Stimulated activated naive CD8-positive, alpha-beta T cell treated with anti-CD3 and anti-CD28 coated beads, Interleukin-15, amount 100 ng/mL, for 72 hours (primary cell): Measurements from ENCODE around the gene KIF16B.
"Not testable (repeated sequence)": the region's sequence is repeated elsewhere in the genome, so short reads cannot be mapped to it uniquely, and the experiment has no call there.

Source experiments
- ATAC-seq: fragments of 150-1000 bp; cut with Tn5 transposase; 2 replicates; pipeline ENCODE4 v1.10.0; 2021; ENCODE audit warnings: mild to moderate bottlenecking, moderate library complexity
- DNase-seq, 2 donors: peaks; one replicate each; pipeline ENCODE4 v3.0.0; 2021 to 2022
- H3K27ac Mint-ChIP-seq, 2 donors: one replicate each; pipeline ENCODE4 v1.8.0; 2022; ENCODE audit warnings: mild to moderate bottlenecking in 2 of 2, mixed read lengths in 2 of 2, moderate library complexity in 2 of 2
- H3K27me3 Mint-ChIP-seq: one replicate; pipeline ENCODE4 v1.8.0; 2022; ENCODE audit warnings: mixed read lengths
- H3K4me1 Mint-ChIP-seq: one replicate; pipeline ENCODE4 v1.8.0; 2022; ENCODE audit warnings: mild to moderate bottlenecking, mixed read lengths
- H3K4me3 Mint-ChIP-seq, 2 donors: one replicate each; pipeline ENCODE4 v1.8.0; 2022; ENCODE audit warnings: mild to moderate bottlenecking in 2 of 2, mixed read lengths in 2 of 2, moderate library complexity in 1 of 2
- H3K9me3 Mint-ChIP-seq, 2 donors: one replicate each; pipeline ENCODE4 v1.8.0; 2022; ENCODE audit warnings: mixed read lengths in 2 of 2

The KIF16B gene

GRCh38 chr20:16526433-16527380, 46.5 kb downstream of the KIF16B start:
- Mint-ChIP-seq H3K27ac (no peak overlapping the region), H3K27me3 (no peaks in the 10 kb centered on the region), H3K9me3 (peaks cover 0 to 5% of the 10 kb centered on the region in 2 donors), H3K4me3 (no peak overlapping the region), H3K4me1 (no peaks in the 10 kb centered on the region)
- no peak for ATAC-seq
- DNase-seq, result no peak

GRCh38 chr20:16522651-16523050, 50.6 kb downstream of the KIF16B start:
- not testable (repeated sequence) for DNase-seq, H3K27ac Mint-ChIP-seq, H3K4me1 Mint-ChIP-seq, H3K27me3 Mint-ChIP-seq, ATAC-seq, H3K9me3 Mint-ChIP-seq, H3K4me3 Mint-ChIP-seq

GRCh38 chr20:16520154-16520553, 53.1 kb downstream of the KIF16B start:
- no peaks in the 10 kb centered on the region for H3K4me1 Mint-ChIP-seq
- H3K27me3 Mint-ChIP-seq, result no peaks in the 10 kb centered on the region
- ATAC-seq (no peak), DNase-seq (no peak)
- H3K9me3 Mint-ChIP-seq, result no peaks in the 10 kb centered on the region
- H3K27ac Mint-ChIP-seq, result no peak overlapping the region
- H3K4me3 Mint-ChIP-seq, result no peak overlapping the region

GRCh38 chr20:16519673-16520072, 53.6 kb downstream of the KIF16B start:
- H3K4me1 Mint-ChIP-seq, H3K4me3 Mint-ChIP-seq, DNase-seq, H3K9me3 Mint-ChIP-seq, ATAC-seq, H3K27me3 Mint-ChIP-seq: not testable (repeated sequence)
- H3K27ac Mint-ChIP-seq, result peak overlapping the region in 1 of 2 donors; percentile 34

GRCh38 chr20:16518784-16519084, 54.5 kb downstream of the KIF16B start:
- Mint-ChIP-seq H3K4me3 (no peak overlapping the region), H3K4me1 (no peaks in the 10 kb centered on the region), H3K9me3 (no peaks in the 10 kb centered on the region), H3K27me3 (no peaks in the 10 kb centered on the region), H3K27ac (no peak overlapping the region)
- no peak for ATAC-seq
- no peak for DNase-seq

GRCh38 chr20:16517946-16518783, 55.1 kb downstream of the KIF16B start:
- Mint-ChIP-seq H3K4me3 (no peak overlapping the region), H3K27me3 (no peaks in the 10 kb centered on the region), H3K9me3 (no peaks in the 10 kb centered on the region), H3K27ac (no peak overlapping the region), H3K4me1 (no peaks in the 10 kb centered on the region)
- no peak for ATAC-seq
- DNase-seq, result peak in 1 of 2 donors; percentile 18

- Mint-ChIP-seq H3K27ac (no peak overlapping the region), H3K4me1 (no peaks in the 10 kb centered on the region), H3K27me3 (no peaks in the 10 kb centered on the region), H3K4me3 (no peak overlapping the region), H3K9me3 (no peaks in the 10 kb centered on the region)
- ATAC-seq (no peak), DNase-seq (no peak)
Measured at GRCh38 chr20:16516794-16517193, 56.5 kb downstream of the KIF16B start.

- no peak for DNase-seq
- Mint-ChIP-seq H3K27ac (no peak overlapping the region), H3K4me1 (no peaks in the 10 kb centered on the region), H3K9me3 (no peaks in the 10 kb centered on the region), H3K4me3 (no peak overlapping the region), H3K27me3 (no peaks in the 10 kb centered on the region)
- no peak for ATAC-seq
Measured at GRCh38 chr20:16515046-16515445, 58.2 kb downstream of the KIF16B start.

- ATAC-seq, result no peak
- Mint-ChIP-seq H3K9me3 (no peaks in the 10 kb centered on the region), H3K27ac (no peak overlapping the region), H3K27me3 (no peaks in the 10 kb centered on the region), H3K4me3 (no peak overlapping the region), H3K4me1 (no peaks in the 10 kb centered on the region)
- no peak for DNase-seq
Measured at GRCh38 chr20:16514140-16514539, 59.1 kb downstream of the KIF16B start.

GRCh38 chr20:16505894-16506293, 67.4 kb downstream of the KIF16B start:
- no peak for DNase-seq
- Mint-ChIP-seq H3K4me3 (no peak overlapping the region), H3K27me3 (no peaks in the 10 kb centered on the region), H3K9me3 (no peaks in the 10 kb centered on the region), H3K27ac (no peak overlapping the region), H3K4me1 (peaks cover 5% of the 10 kb centered on the region)
- ATAC-seq, result no peak

- DNase-seq (no peak), ATAC-seq (no peak)
- Mint-ChIP-seq H3K4me1 (peaks cover 13% of the 10 kb centered on the region), H3K27me3 (no peaks in the 10 kb centered on the region), H3K9me3 (no peaks in the 10 kb centered on the region), H3K27ac (peak overlapping the region; percentile 20 to 51), H3K4me3 (peak overlapping the region in 1 of 2 donors; percentile 4)
Measured at GRCh38 chr20:16501301-16501700, 71.9 kb downstream of the KIF16B start.

- Mint-ChIP-seq H3K9me3 (no peaks in the 10 kb centered on the region), H3K4me3 (no peak overlapping the region), H3K27ac (no peak overlapping the region), H3K27me3 (no peaks in the 10 kb centered on the region), H3K4me1 (peaks cover 13% of the 10 kb centered on the region)
- DNase-seq (no peak), ATAC-seq (no peak)
Measured at GRCh38 chr20:16500197-16500596, 73.1 kb downstream of the KIF16B start.

GRCh38 chr20:16498526-16499253, 74.6 kb downstream of the KIF16B start:
- no peaks in the 10 kb centered on the region for H3K27me3 Mint-ChIP-seq
- no peak overlapping the region for H3K4me3 Mint-ChIP-seq
- H3K4me1 Mint-ChIP-seq, result peaks cover 13% of the 10 kb centered on the region
- no peak for DNase-seq
- H3K27ac Mint-ChIP-seq, result no peak overlapping the region
- H3K9me3 Mint-ChIP-seq, result no peaks in the 10 kb centered on the region
- no peak for ATAC-seq

- Mint-ChIP-seq H3K4me1 (peaks cover 13% of the 10 kb centered on the region), H3K27ac (no peak overlapping the region), H3K9me3 (no peaks in the 10 kb centered on the region), H3K27me3 (no peaks in the 10 kb centered on the region), H3K4me3 (no peak overlapping the region)
- DNase-seq (no peak), ATAC-seq (no peak)
Measured at GRCh38 chr20:16497896-16498295, 75.4 kb downstream of the KIF16B start.

GRCh38 chr20:16493486-16493885, 79.8 kb downstream of the KIF16B start:
- Mint-ChIP-seq H3K27me3 (no peaks in the 10 kb centered on the region), H3K4me3 (no peak overlapping the region), H3K27ac (no peak overlapping the region), H3K9me3 (no peaks in the 10 kb centered on the region), H3K4me1 (no peaks in the 10 kb centered on the region)
- ATAC-seq, result no peak
- DNase-seq, result no peak
